ENCODE results near the gene TTYH2. TPM values are rescaled to one million over a fixed set of nuclear protein-coding genes. Genes with fewer than 3 reads are reported as not detected.
A peak's percentile ranks its signal among the peaks of the same experiment; 100 is the strongest.

The TTYH2 gene
- total RNA-seq, 1 donor from 2014 or later = 16.8 TPM

GRCh38 chr17:74235040-74235581 lies 21.7 kb downstream of the TTYH2 start:
- DNase-seq (ENCODE audit: low spot score in 2 of 2, unreplicated experiment in 2 of 2) = no peak
- no peak for TF ChIP-seq CTCF (IDR thresholded peaks at IDR 0.05; ENCODE audit: unreplicated experiment)
- H3K27me3 Mint-ChIP-seq (ENCODE audit: low read depth) = peaks cover 2% of the 10 kb centered on the region
- no peaks in the 10 kb centered on the region for H3K9me3 Mint-ChIP-seq
- peaks cover 2% of the 10 kb centered on the region for H3K4me1 Mint-ChIP-seq
- no peak overlapping the region for H3K27ac Mint-ChIP-seq
- H3K36me3 Mint-ChIP-seq = no peaks in the 10 kb centered on the region
- no peak overlapping the region for H3K4me3 Mint-ChIP-seq

DNA sequence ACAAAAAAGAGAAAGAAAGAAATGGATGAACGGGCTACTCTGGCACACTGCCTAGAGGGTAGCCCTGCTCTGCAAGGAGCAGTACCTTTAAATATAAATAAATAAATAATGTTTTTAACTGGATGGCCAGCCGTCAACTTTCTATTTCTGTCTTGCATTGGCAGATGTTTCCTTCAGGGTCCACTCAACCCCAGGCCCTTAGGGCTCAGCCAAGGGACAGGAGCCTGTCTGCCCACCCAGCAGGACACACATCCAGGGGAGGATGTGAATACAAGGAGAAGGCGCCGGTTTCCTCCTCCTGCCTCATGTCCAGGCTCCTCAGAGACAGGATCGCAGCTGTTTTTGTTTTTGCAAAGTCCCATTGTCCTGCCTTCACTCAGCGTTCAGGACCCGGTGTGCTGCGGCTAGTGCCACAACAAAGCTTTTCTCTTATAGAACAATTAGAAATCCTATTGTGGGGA lies 22.6 kb downstream of the TTYH2 start:
- no peak overlapping the region for H3K27ac Mint-ChIP-seq
- no peak for DNase-seq (ENCODE audit: low spot score in 2 of 2, unreplicated experiment in 2 of 2)
- no peak overlapping the region for H3K4me3 Mint-ChIP-seq
- H3K36me3 Mint-ChIP-seq = no peaks in the 10 kb centered on the region
- no peak for TF ChIP-seq CTCF (IDR thresholded peaks at IDR 0.05; ENCODE audit: unreplicated experiment)
- no peaks in the 10 kb centered on the region for H3K9me3 Mint-ChIP-seq
- H3K4me1 Mint-ChIP-seq = peaks cover 8% of the 10 kb centered on the region
- H3K27me3 Mint-ChIP-seq (ENCODE audit: low read depth) = peaks cover 3% of the 10 kb centered on the region

DNA sequence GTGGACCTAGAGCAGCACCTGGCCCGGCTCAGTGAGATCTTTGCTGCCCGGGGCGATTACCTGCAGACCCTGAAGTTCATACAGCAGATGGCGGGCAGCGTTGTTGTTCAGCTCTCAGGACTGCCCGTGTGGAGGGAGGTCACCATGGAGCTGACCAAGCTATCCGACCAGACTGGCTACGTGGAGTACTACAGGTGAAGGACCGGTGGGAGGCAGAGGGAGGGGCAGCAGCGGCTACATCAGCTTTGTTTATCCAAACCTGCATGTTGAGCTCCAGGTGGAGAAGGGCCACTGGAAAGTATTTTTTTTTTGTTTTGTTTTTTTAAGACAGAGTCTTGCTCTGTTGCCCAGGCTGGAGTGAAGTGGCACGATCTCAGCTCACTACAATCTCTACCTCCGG lies 23.9 kb downstream of the TTYH2 start:
- H3K27me3 Mint-ChIP-seq (ENCODE audit: low read depth) = peaks cover 3% of the 10 kb centered on the region
- H3K36me3 Mint-ChIP-seq = no peaks in the 10 kb centered on the region
- no peak for TF ChIP-seq CTCF (IDR thresholded peaks at IDR 0.05; ENCODE audit: unreplicated experiment)
- no peak for DNase-seq (ENCODE audit: low spot score in 2 of 2, unreplicated experiment in 2 of 2)
- peaks cover 8% of the 10 kb centered on the region for H3K4me1 Mint-ChIP-seq
- no peaks in the 10 kb centered on the region for H3K9me3 Mint-ChIP-seq
- H3K4me3 Mint-ChIP-seq = no peak overlapping the region
- H3K27ac Mint-ChIP-seq = no peak overlapping the region

GRCh38 chr17:74239172-74239571 lies 25.8 kb downstream of the TTYH2 start:
- no peaks in the 10 kb centered on the region for H3K9me3 Mint-ChIP-seq
- no peak overlapping the region for H3K4me3 Mint-ChIP-seq
- DNase-seq (ENCODE audit: low spot score in 2 of 2, unreplicated experiment in 2 of 2) = no peak
- H3K36me3 Mint-ChIP-seq = no peaks in the 10 kb centered on the region
- H3K27ac Mint-ChIP-seq = no peak overlapping the region
- H3K4me1 Mint-ChIP-seq = peaks cover 6% of the 10 kb centered on the region
- peaks cover 2% of the 10 kb centered on the region for H3K27me3 Mint-ChIP-seq (ENCODE audit: low read depth)
- no peak for TF ChIP-seq CTCF (IDR thresholded peaks at IDR 0.05; ENCODE audit: unreplicated experiment)

- Mint-ChIP-seq H3K9me3 (no peaks in the 10 kb centered on the region), H3K36me3 (no peaks in the 10 kb centered on the region), H3K27ac (peak overlapping the region; percentile 87), H3K4me1 (peaks cover 8% of the 10 kb centered on the region), H3K4me3 (no peak overlapping the region), H3K27me3 (ENCODE audit: low read depth) (peaks cover 7% of the 10 kb centered on the region)
- TF ChIP-seq CTCF (IDR thresholded peaks at IDR 0.05; ENCODE audit: unreplicated experiment) = no peak
- no peak for DNase-seq (ENCODE audit: low spot score in 2 of 2, unreplicated experiment in 2 of 2)
Measured at GRCh38 chr17:74240618-74241205, 27.3 kb downstream of the TTYH2 start.
